ENCODE data around the gene BOLL. TPM values are rescaled to one million over a fixed set of nuclear protein-coding genes. Genes with fewer than 3 reads are reported as not detected.

BOLL gene
- total RNA-seq, 1 experiment from 2014 or later = not detected

GRCh38 chr2:197786010-197786877 is 1.1 kb upstream of the BOLL start:
- no TSS peak for BruUV-seq (replicated peaks)
- H4K20me1 ChIP-seq (ENCODE audit: insufficient read depth) = no peaks in the 10 kb centered on the region
- CTCF ChIA-PET = no interaction called here
- H3K4me3 ChIP-seq = no peak overlapping the region
- TF ChIP-seq EZH2 (IDR thresholded peaks at IDR 0.05; ENCODE audit: low read depth) = no peak
- TF ChIP-seq, protein P1, sequence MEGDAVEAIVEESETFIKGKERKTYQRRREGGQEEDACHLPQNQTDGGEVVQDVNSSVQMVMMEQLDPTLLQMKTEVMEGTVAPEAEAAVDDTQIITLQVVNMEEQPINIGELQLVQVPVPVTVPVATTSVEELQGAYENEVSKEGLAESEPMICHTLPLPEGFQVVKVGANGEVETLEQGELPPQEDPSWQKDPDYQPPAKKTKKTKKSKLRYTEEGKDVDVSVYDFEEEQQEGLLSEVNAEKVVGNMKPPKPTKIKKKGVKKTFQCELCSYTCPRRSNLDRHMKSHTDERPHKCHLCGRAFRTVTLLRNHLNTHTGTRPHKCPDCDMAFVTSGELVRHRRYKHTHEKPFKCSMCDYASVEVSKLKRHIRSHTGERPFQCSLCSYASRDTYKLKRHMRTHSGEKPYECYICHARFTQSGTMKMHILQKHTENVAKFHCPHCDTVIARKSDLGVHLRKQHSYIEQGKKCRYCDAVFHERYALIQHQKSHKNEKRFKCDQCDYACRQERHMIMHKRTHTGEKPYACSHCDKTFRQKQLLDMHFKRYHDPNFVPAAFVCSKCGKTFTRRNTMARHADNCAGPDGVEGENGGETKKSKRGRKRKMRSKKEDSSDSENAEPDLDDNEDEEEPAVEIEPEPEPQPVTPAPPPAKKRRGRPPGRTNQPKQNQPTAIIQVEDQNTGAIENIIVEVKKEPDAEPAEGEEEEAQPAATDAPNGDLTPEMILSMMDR (conservative IDR thresholded peaks at IDR 0.05) = no peak
- H3K27ac ChIP-seq = no peak overlapping the region
- no peaks in the 10 kb centered on the region for H3F3A ChIP-seq (ENCODE audit: insufficient read depth, low read depth)
- no peak for DNase-seq
- H2AFZ ChIP-seq = no peak overlapping the region
- no peaks in the 10 kb centered on the region for H3K27me3 ChIP-seq (ENCODE audit: insufficient read depth, low read depth)
- POLR2A ChIA-PET (ENCODE audit: unreplicated experiment) = no interaction called here
- H3K36me3 ChIP-seq (ENCODE audit: low read depth) = no peaks in the 10 kb centered on the region
- intact Hi-C loops (cut with micrococcal nuclease; ENCODE audit: unreplicated experiment) = no loop called here
- H3K9me3 ChIP-seq (ENCODE audit: insufficient read depth, low read depth) = no peaks in the 10 kb centered on the region
- H3K4me2 ChIP-seq = no peak overlapping the region
- no peaks in the 10 kb centered on the region for H3K9me2 ChIP-seq (ENCODE audit: insufficient read depth)
- H3K4me1 ChIP-seq (replicated peaks; ENCODE audit: insufficient read depth) = no peaks in the 10 kb centered on the region
- H3K79me2 ChIP-seq (ENCODE audit: low read depth) = no peaks in the 10 kb centered on the region

DNA sequence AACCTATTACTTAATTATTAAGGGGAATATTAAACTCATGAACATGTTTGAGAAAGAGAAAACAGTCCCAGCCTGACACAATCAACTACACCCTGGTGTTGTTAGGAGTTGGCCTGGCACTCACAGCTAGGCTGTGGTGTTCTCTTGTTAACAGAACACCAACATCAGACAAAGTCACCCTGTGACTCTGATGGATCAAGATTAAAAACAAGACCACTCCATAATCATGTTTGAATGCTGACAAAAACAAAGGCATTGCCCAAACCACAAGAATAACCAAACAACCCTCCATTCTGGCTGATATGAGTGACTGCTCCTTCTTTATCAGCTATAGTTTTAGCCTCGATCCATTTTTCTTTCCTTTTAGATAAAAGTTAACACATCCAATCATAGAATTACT is 3.0 kb downstream of the BOLL start:
- H3K79me2 ChIP-seq (ENCODE audit: low read depth) = no peaks in the 10 kb centered on the region
- H3K27ac ChIP-seq = no peak overlapping the region
- H3K36me3 ChIP-seq (ENCODE audit: low read depth) = no peaks in the 10 kb centered on the region
- no peaks in the 10 kb centered on the region for H3K9me3 ChIP-seq (ENCODE audit: insufficient read depth, low read depth)
- no peaks in the 10 kb centered on the region; the same call in 1 of the 2 replicates for H4K20me1 ChIP-seq (ENCODE audit: insufficient read depth)
- no peaks in the 10 kb centered on the region for H3F3A ChIP-seq (ENCODE audit: insufficient read depth, low read depth)
- H3K9me2 ChIP-seq (ENCODE audit: insufficient read depth) = no peaks in the 10 kb centered on the region
- intact Hi-C loops (cut with micrococcal nuclease; ENCODE audit: unreplicated experiment) = no loop called here
- no peaks in the 10 kb centered on the region for H3K27me3 ChIP-seq (ENCODE audit: insufficient read depth, low read depth)
- DNase-seq = no peak
- no peak overlapping the region for H3K4me2 ChIP-seq
- H3K4me1 ChIP-seq (replicated peaks; ENCODE audit: insufficient read depth) = no peaks in the 10 kb centered on the region
- ChIA-PET POLR2A (ENCODE audit: unreplicated experiment) (no interaction called here), CTCF (no interaction called here)
- TF ChIP-seq, protein P1 (conservative IDR thresholded peaks at IDR 0.05) = no peak
- TF ChIP-seq EZH2 (IDR thresholded peaks at IDR 0.05; ENCODE audit: low read depth) = no peak
- no peak overlapping the region for H2AFZ ChIP-seq
- no TSS peak for BruUV-seq (replicated peaks)
- H3K4me3 ChIP-seq = no peak overlapping the region

GRCh38 chr2:197779261-197779660 is 5.9 kb downstream of the BOLL start:
- Histone ChIP-seq H3K27ac (no peak overlapping the region), H3K9me2 (ENCODE audit: insufficient read depth) (no peaks in the 10 kb centered on the region), H3K79me2 (ENCODE audit: low read depth) (no peaks in the 10 kb centered on the region), H4K20me1 (ENCODE audit: insufficient read depth) (no peaks in the 10 kb centered on the region; the same call in 1 of the 2 replicates), H3K36me3 (ENCODE audit: low read depth) (no peaks in the 10 kb centered on the region), H3K27me3 (ENCODE audit: insufficient read depth, low read depth) (no peaks in the 10 kb centered on the region), H3F3A (ENCODE audit: insufficient read depth, low read depth) (no peaks in the 10 kb centered on the region), H3K4me1 (replicated peaks; ENCODE audit: insufficient read depth) (no peaks in the 10 kb centered on the region), H3K4me2 (no peak overlapping the region), H3K9me3 (ENCODE audit: insufficient read depth, low read depth) (no peaks in the 10 kb centered on the region), H3K4me3 (no peak overlapping the region), H2AFZ (no peak overlapping the region)
- intact Hi-C loops (cut with micrococcal nuclease; ENCODE audit: unreplicated experiment) = loop anchor here (5.0 kb wide), 2 partner anchors 72 to 667 kb away; partner anchors contain the start of gene MARS2
- POLR2A ChIA-PET (ENCODE audit: unreplicated experiment) = no interaction called here
- TF ChIP-seq EZH2 (IDR thresholded peaks at IDR 0.05; ENCODE audit: low read depth) = no peak
- TF ChIP-seq, protein P1 (conservative IDR thresholded peaks at IDR 0.05) = no peak
- no peak for DNase-seq
- no TSS peak for BruUV-seq (replicated peaks)
- CTCF ChIA-PET = interaction anchor here (0.5 to 0.6 kb wide), 2 partner anchors 23 to 67 kb away, joined by 6 to 13 read pairs; no protein-coding TSS in a partner anchor

Data from PC-9 (cell line).